HG03103 (cell line): ENCODE results near the gene PDSS2.
"Not testable (repeated sequence)": the region's sequence is repeated elsewhere in the genome, so short reads cannot be mapped to it uniquely, and the experiment has no call there.

ENCODE experiments used
- ATAC-seq: cut with Tn5 transposase; IDR thresholded peaks from one replicate; pipeline ENCODE4 v1.9.1; 2021; ENCODE audit warnings: low read depth; ENCODE audit not compliant: unreplicated experiment

The PDSS2 gene

DNA sequence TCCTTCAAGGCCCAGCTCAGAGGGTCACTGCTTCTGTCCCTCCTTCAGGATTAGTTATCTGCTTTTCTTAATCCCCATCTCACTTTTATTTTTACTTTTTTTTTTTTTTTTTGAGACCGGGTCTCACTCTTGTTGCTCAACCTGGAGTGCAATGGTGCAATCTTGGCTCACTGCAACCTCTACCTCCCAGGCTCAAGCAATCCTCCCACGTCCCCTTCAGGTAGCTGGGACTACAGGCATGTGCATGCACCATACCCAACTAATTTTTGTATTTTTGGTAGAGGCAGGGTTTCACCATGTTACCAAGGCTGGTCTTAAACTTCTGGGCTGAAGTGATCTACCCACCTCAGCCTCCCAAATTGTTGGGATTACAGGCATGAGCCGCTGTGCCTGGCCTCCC is 16.5 kb upstream of the PDSS2 start:
- ATAC-seq, result not testable (repeated sequence)

DNA sequence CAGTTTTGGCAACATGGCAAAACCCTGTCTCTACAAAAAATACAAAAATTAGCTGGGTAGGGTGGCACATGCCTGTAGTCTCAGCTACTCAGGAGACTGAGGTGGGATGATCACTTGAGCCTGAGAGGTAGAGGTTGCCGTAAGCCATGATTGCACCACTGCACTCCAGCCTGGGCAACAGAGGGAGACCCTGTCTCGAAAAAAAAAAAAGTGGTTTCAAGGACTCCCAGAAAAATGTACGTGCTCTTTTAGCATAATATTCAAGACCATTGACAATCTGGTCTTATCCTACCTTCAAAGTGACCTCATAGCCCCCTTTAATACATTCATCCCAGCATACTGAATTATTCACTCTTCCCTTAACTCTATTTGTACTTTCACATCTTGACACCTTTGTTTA is 16.0 kb upstream of the PDSS2 start:
- ATAC-seq, result not testable (repeated sequence)

- ATAC-seq, result no peak
Measured at GRCh38 chr6:107473660-107474059, 14.3 kb upstream of the PDSS2 start.

DNA sequence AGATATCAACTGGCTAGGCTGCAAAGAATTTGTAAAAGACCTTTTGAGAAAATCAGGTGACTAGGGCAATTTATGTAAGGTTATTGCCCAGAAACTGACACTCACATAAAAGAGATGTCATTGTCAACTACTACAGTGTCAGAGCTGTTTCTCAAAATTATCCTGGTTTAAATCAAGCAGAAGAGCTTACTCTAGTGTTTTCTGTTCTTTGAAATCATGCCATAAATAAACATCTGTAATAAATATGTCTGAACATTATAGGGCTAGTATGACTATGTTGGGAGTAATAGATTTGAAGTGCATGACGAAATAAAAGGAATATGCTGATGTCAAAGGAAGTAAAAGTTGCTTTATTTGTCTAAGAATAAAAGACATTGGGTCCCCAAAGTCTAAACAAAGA is 11.0 kb upstream of the PDSS2 start:
- no peak for ATAC-seq

DNA sequence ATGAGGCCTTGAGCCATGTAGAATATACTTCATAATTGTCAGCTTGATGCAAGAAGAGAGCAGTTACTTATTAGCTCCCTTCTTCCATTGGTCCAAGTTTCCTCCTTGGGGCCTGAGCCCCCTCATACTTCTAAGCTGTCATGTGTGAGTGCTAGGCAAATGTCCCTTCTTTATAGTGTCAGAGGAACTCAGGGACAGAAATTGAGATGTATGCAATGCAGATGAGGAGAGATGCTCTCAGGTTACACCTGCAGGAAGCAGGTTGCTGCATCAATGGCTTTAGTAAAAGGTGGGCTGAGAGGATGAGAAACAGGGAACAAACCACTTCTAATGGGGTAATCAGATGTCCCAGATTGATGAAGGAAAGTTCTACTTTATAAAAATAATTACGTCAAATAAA is 6.7 kb upstream of the PDSS2 start:
- ATAC-seq, result no peak

DNA sequence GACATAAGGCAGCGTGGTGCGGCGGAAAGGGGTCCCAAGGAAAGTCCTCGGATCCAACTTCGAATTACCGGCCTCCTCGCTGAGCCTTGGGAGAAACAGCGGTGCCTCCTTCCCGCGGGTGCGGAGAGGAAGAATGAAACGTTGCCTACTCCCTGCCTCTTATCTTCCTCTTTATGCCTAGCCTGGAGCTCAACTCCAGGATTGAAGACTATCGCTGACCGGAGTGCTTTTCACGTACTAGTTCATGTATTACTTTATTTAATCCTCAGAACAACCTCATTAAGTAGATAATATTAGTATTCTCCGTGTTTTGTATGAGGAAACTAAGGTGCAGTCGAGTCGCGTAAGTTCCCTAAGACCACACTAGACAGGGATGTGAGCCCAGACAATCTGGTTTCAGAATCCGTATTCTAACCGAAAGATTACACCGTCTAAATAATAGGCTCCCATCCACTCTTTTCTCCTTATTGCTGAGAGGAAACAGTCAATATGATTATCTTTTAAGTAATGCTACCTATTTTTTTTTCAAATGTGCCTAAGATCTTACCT is 793 bp upstream of the PDSS2 start:
- ATAC-seq, result no peak

- ATAC-seq, result peak; percentile 24
Measured at GRCh38 chr6:107458672-107459282, 587 bp downstream of the PDSS2 start.

DNA sequence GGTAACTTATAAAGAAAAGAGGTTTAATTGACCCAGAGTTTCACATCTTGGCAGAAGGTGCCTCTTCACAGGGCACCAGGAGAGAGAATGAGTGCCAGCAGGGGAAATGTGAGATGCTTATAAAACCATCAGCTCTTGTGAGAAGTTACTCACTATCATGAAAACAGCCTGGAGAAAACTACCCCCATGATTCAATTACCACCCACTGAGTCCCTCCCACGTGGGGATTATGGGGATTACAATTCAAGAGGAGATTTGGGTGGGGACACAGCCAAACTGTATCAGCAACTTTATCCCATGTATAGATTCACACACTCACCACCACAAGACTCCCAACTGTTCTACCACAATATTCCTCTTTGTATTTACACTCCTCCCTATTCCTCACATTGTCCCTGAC is 10.6 kb downstream of the PDSS2 start:
- ATAC-seq, result no peak

- ATAC-seq, result no peak
Measured at GRCh38 chr6:107447663-107448216, 11.6 kb downstream of the PDSS2 start.

DNA sequence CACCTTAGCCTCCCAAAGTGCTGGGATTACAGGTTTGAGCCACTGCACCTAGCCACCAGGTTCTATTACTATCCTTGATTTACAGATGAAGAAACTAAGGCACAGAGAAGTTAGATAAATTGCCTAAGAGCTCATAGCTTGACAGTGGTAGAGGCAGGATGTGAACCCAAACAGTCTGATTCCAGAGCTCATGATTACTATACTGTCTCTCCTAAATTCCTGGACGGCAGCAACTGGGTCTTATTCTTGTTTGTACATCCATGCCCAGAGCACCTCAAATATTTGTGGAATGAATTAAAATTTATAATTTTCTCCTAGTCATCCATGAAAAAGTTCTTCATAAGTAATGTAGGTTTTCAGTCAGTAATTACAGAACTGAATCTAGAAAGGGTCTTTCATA is 15.1 kb downstream of the PDSS2 start:
- no peak for ATAC-seq

- ATAC-seq, result no peak
Measured at GRCh38 chr6:107443608-107444267, 15.6 kb downstream of the PDSS2 start.

DNA sequence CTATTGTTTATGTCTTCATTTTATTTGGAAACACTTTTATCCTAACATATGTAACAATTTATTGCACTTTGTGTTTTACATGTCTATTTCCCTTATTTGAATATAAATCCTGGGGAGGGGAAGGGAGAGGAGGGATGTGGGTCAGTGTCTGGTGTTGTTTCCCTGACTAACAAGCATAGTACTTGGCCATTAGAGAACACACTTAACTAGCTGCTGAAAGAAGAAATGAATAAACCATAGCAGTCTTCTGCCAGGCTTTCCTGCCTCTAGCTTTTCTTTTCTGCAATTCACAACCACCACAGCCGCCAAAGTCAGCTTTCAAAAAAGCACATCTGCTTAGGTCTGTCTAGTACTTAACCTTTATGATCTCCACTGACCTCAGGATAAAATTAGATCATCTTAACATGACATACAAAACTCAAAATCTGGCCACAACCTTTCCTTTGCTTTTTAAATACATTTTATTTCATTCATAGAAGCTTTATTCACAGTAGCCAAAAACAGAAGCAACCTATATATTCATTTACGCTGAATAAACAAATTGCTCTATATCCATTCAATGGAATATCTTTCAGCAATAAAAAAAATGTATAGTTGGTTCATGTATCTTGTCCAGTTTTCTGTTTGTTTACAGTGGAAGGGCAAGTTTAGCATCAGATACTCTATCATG is 16.3 kb downstream of the PDSS2 start:
- ATAC-seq, result no peak

- ATAC-seq, result no peak
Measured at GRCh38 chr6:107441682-107442081, 17.7 kb downstream of the PDSS2 start.

DNA sequence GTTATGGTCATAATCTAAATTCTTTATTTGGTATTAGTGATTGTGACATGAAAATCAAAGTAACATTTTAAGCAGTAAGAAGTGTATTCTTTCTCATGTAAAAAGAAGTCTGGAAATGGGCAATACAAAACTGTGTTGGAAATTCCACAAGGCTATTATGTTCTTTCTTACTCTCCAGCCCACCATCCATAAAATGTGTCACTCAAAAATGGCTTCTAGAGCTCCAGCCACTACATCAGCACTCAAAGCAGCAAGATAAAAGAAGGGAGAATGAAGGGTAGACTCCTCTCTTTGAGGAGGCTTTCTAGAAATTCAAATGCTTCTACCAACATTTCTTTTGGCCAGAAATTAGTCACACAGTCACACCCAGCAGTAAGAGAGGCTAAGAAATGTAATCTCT is 18.4 kb downstream of the PDSS2 start:
- ATAC-seq, result no peak

GRCh38 chr6:107439406-107439805 is 20.0 kb downstream of the PDSS2 start:
- ATAC-seq, result no peak

DNA sequence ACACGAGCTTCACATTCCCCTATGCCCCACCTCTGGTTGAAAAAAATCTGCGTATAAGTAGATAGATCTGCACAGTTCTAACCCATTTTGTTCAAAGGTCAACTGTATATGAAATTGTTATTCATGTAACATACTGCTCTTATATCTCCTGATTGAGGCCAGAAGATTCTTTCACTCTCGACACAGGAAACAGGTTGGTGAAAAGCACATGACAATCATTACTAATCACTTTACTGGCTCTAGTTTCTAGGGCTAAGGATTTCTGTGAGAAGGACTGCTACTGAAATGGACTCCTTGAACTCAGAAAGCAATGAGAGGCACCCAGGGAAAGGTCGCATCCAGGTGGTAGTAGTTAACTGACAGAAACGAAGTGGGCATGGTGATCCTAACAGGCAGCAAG is 21.7 kb downstream of the PDSS2 start:
- ATAC-seq, result no peak

DNA sequence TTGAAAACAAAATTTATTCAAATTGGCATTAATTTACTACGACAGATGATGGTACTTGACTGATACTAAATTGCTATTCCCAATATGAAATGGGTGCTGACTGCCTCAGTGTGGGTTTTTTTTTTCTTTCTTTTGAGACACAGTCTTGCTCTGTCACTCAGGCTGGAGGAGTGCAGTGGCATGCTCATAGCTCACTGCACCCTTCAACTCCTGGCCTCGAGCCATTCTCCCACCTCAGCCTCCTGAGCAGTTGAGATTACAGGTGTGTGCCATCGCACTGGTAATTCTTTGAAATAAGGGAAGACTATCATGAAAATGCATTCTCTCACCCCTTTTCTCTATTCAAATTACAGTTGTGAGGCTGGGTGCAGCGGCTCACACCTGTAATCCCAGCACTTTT is 22.5 kb downstream of the PDSS2 start:
- ATAC-seq, result no peak

GRCh38 chr6:107435798-107436197 is 23.6 kb downstream of the PDSS2 start:
- ATAC-seq, result no peak

DNA sequence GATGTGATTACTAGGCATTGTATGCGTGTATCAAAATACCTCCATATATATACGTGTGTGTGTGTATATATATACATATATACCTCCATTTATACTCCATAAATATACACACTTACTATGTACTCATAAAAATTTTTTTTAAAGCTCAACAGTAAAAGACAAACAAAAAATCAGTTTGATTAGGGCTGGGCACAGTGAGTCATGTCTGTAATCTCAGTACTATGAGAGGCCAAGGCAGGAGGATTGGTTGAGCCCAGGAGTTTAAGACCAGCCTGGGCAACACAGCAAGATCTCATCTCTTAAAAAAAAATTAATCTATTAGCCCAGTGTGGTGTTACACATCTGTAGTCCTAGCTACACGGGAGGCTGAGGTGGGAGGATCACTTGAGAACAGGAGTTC is 24.6 kb downstream of the PDSS2 start:
- ATAC-seq, result no peak

- ATAC-seq, result not testable (repeated sequence)
Measured at GRCh38 chr6:107425951-107426350, 33.4 kb downstream of the PDSS2 start.

GRCh38 chr6:107423474-107423990 is 35.8 kb downstream of the PDSS2 start:
- ATAC-seq, result no peak
